ENCODE measurements around the gene GATD1.

Gene GATD1

GRCh38 chr11:726278-727220, 50.7 kb downstream of the GATD1 start:
- DNase-seq (ENCODE audit: low read depth): no peak
- H3K4me3 ChIP-seq (ENCODE audit: low read length): no peak overlapping the region

GRCh38 chr11:725624-726202, 51.6 kb downstream of the GATD1 start:
- TF ChIP-seq CTCF (conservative IDR thresholded peaks at IDR 0.05; ENCODE audit: low read depth, low read length): no peak
- no peak overlapping the region for H3K4me3 ChIP-seq (ENCODE audit: low read length)
- no peak for DNase-seq (ENCODE audit: low read depth)

More at GRCh38 chr11:726278-727220, 50.7 kb downstream of the GATD1 start:
- no peak for TF ChIP-seq CTCF (conservative IDR thresholded peaks at IDR 0.05; ENCODE audit: low read depth, low read length)

GRCh38 chr11:724778-725386, 52.4 kb downstream of the GATD1 start:
- no peak for TF ChIP-seq CTCF (conservative IDR thresholded peaks at IDR 0.05; ENCODE audit: low read depth, low read length)
- DNase-seq (ENCODE audit: low read depth): no peak
- H3K4me3 ChIP-seq (ENCODE audit: low read length): no peak overlapping the region

GRCh38 chr11:724049-724777, 53.1 kb downstream of the GATD1 start:
- no peak overlapping the region for H3K4me3 ChIP-seq (ENCODE audit: low read length)
- DNase-seq (ENCODE audit: low read depth): no peak
- TF ChIP-seq CTCF (conservative IDR thresholded peaks at IDR 0.05; ENCODE audit: low read depth, low read length): no peak

- no peak for DNase-seq (ENCODE audit: low read depth)
- no peak overlapping the region for H3K4me3 ChIP-seq (ENCODE audit: low read length)
- TF ChIP-seq CTCF (conservative IDR thresholded peaks at IDR 0.05; ENCODE audit: low read depth, low read length): peak; percentile 65
Observed at GRCh38 chr11:723120-723883, 54.0 kb downstream of the GATD1 start.

- DNase-seq (ENCODE audit: low read depth): no peak
- no peak overlapping the region for H3K4me3 ChIP-seq (ENCODE audit: low read length)
- no peak for TF ChIP-seq CTCF (conservative IDR thresholded peaks at IDR 0.05; ENCODE audit: low read depth, low read length)
Observed at GRCh38 chr11:722346-722811, 54.9 kb downstream of the GATD1 start.
